ENCODE measurements around the gene POLE3. TPM values are rescaled to one million over a fixed set of nuclear protein-coding genes. Genes with fewer than 3 reads are reported as not detected.

Gene POLE3
- total RNA-seq, 1 donor from 2014 or later: 86.5 TPM

- H3K27ac Mint-ChIP-seq (ENCODE audit: unreplicated experiment): peak within 1 kb of the TSS; percentile 13
- no peaks in the 10 kb centered on the region for H3K27me3 Mint-ChIP-seq (ENCODE audit: low read depth)
- peaks cover 18% of the 10 kb centered on the region for H3K4me1 Mint-ChIP-seq
- peak; percentile 100 for DNase-seq (ENCODE audit: low read depth, low spot score)
- TF ChIP-seq CTCF (conservative IDR thresholded peaks at IDR 0.05): peak; percentile 98
- H3K36me3 Mint-ChIP-seq (ENCODE audit: low read depth): no peaks in the 10 kb centered on the region
- H3K9me3 Mint-ChIP-seq: no peaks in the 10 kb centered on the region
- H3K4me3 Mint-ChIP-seq: peak within 1 kb of the TSS; percentile 92
Measured at GRCh38 chr9:113401027-113401792, 9.3 kb downstream of the POLE3 start, which contains the start of gene ALAD. Gene ALAD (minus strand): TSS chr9:113401284. CDS start chr9:113393559, 7,725 bp downstream.

GRCh38 chr9:113399646-113400200 is 10.8 kb downstream of the POLE3 start:
- no peak overlapping the region for H3K27ac Mint-ChIP-seq (ENCODE audit: unreplicated experiment)
- H3K4me3 Mint-ChIP-seq: peak overlapping the region; percentile 92
- no peak for DNase-seq (ENCODE audit: low read depth, low spot score)
- peaks cover 18% of the 10 kb centered on the region for H3K4me1 Mint-ChIP-seq
- peaks cover 3% of the 10 kb centered on the region for H3K36me3 Mint-ChIP-seq (ENCODE audit: low read depth)
- no peaks in the 10 kb centered on the region for H3K27me3 Mint-ChIP-seq (ENCODE audit: low read depth)
- no peak for TF ChIP-seq CTCF (conservative IDR thresholded peaks at IDR 0.05)
- H3K9me3 Mint-ChIP-seq: no peaks in the 10 kb centered on the region

DNA sequence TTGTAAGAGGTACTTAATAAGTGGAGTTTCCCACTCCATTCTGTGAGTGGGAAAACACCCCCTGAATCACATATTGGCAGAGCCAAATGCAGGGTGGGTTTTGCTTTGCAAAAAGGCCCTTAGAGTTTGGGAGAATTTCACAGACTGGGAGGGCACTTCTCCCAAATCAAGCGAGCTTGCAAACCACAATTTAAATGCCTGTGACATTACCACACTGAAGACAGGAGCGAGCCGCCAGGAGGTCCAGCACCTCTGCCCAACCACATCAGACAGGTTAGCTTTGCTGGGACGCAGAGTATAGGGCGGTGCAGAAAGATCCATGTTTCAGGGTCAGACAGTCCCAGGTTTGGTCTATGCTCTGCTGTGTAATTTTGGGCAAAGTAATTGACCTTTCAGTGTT is 11.7 kb downstream of the POLE3 start:
- Mint-ChIP-seq H3K36me3 (ENCODE audit: low read depth) (peaks cover 3% of the 10 kb centered on the region), H3K4me1 (peaks cover 18% of the 10 kb centered on the region), H3K4me3 (peak overlapping the region; percentile 92), H3K27ac (ENCODE audit: unreplicated experiment) (no peak overlapping the region), H3K27me3 (ENCODE audit: low read depth) (no peaks in the 10 kb centered on the region), H3K9me3 (no peaks in the 10 kb centered on the region)
- DNase-seq (ENCODE audit: low read depth, low spot score): no peak
- TF ChIP-seq CTCF (conservative IDR thresholded peaks at IDR 0.05): no peak

- peaks cover 7% of the 10 kb centered on the region for H3K36me3 Mint-ChIP-seq (ENCODE audit: low read depth)
- no peak overlapping the region for H3K27ac Mint-ChIP-seq (ENCODE audit: unreplicated experiment)
- no peaks in the 10 kb centered on the region for H3K9me3 Mint-ChIP-seq
- H3K27me3 Mint-ChIP-seq (ENCODE audit: low read depth): no peaks in the 10 kb centered on the region
- no peak for DNase-seq (ENCODE audit: low read depth, low spot score)
- no peak overlapping the region for H3K4me3 Mint-ChIP-seq
- peaks cover 18% of the 10 kb centered on the region for H3K4me1 Mint-ChIP-seq
- TF ChIP-seq CTCF (conservative IDR thresholded peaks at IDR 0.05): no peak
Measured at GRCh38 chr9:113397203-113397631, 13.3 kb downstream of the POLE3 start.

DNA sequence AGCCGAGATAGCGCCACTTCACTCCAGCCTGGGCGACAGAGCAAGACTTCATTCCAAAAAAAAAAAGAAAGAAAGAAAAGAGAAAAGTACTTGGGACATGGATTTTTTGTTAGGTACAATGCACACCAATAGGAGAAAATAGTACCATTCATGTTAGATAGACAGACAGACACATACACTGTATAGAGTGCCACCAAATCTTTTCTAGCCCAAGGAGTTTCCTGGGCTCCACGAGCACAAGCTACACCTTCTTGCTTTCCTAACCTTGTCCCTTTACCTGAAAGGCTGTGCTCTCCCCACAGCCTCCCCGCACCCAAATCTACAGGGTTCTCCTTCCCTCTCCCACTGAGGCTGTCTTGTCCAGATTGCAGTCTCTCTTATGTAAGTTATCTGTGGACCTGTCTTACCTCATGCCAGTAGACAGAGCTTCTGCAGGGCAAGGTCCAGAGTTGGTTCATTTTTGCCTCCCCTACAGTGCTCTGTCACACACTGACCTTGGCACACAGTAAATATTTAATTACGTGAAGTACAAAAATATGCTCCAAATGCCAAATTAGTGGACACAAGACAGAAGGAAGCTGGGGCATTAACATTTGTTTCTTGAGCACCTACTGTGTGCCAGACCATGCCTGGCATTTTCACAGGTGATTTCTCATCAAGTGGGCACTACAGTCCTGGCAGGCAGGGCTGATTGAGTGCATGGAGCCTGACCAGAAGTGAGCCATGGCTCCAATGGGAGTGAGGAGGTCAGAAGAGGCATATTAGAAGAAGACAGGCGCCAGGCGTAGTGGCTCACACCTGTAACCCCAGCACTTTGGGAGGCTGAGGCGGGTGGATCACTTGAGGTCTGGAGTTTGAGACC is 15.2 kb downstream of the POLE3 start:
- Mint-ChIP-seq H3K4me1 (peaks cover 11% of the 10 kb centered on the region), H3K27ac (ENCODE audit: unreplicated experiment) (no peak overlapping the region), H3K36me3 (ENCODE audit: low read depth) (peaks cover 7% of the 10 kb centered on the region), H3K9me3 (no peaks in the 10 kb centered on the region), H3K27me3 (ENCODE audit: low read depth) (no peaks in the 10 kb centered on the region), H3K4me3 (no peak overlapping the region)
- no peak for TF ChIP-seq CTCF (conservative IDR thresholded peaks at IDR 0.05)
- no peak for DNase-seq (ENCODE audit: low read depth, low spot score)
